ENCODE measurements around the gene C8G.

Gene C8G

DNA sequence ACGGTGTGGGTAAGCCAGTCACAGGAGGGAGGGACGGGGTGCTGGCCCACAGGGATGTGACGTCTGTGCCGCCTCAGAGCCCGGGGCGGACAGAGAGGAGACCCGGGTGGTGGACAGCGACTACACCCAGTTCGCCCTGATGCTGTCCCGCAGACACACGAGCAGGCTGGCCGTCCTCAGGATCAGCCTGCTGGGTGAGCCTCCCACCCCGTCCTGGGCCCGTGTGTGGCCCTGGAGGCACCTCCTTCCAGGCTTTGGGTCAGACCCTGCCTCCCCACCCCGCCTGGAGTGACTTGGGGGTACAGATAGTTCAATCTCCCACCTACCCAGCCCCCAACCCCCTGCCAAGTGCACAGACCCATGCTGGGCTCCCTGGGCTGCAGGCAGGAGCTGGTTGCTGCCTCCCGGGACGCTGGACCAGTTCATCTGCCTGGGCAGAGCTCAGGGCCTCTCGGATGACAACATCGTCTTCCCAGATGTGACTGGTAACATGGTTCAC lies 8.8 kb downstream of the C8G start:
- Histone ChIP-seq H4K20me1 (ENCODE audit: insufficient read depth, low read length) (no peaks in the 10 kb centered on the region), H3K36me3 (ENCODE audit: insufficient read depth, low read length) (no peaks in the 10 kb centered on the region), H3K27ac (ENCODE audit: low read length) (no peak overlapping the region), H3K4me1 (ENCODE audit: insufficient read depth, low read length) (peaks cover 17% of the 10 kb centered on the region), H3K9ac (ENCODE audit: low read depth, low read length) (no peak overlapping the region), H3K9me3 (ENCODE audit: insufficient read depth, low read length, severe bottlenecking) (no peaks in the 10 kb centered on the region), H3K27me3 (ENCODE audit: insufficient read depth, low read length, poor library complexity) (no peaks in the 10 kb centered on the region), H3K4me2 (ENCODE audit: insufficient read depth, low read length) (no peak overlapping the region), H3K4me3 (ENCODE audit: low read depth in 1 of 2, low read length in 2 of 2) (no peak overlapping the region), H2AFZ (ENCODE audit: low read depth, low read length) (no peak overlapping the region), H3K79me2 (ENCODE audit: insufficient read depth, low read length) (no peaks in the 10 kb centered on the region)
- ATAC-seq (ENCODE audit: insufficient read depth, low read depth) (no peak), DNase-seq (no peak)
- no peak for TF ChIP-seq EZH2 (IDR thresholded peaks at IDR 0.05; ENCODE audit: borderline replicate concordance, low read depth, low read length, severe bottlenecking)
- TF ChIP-seq, protein P1, sequence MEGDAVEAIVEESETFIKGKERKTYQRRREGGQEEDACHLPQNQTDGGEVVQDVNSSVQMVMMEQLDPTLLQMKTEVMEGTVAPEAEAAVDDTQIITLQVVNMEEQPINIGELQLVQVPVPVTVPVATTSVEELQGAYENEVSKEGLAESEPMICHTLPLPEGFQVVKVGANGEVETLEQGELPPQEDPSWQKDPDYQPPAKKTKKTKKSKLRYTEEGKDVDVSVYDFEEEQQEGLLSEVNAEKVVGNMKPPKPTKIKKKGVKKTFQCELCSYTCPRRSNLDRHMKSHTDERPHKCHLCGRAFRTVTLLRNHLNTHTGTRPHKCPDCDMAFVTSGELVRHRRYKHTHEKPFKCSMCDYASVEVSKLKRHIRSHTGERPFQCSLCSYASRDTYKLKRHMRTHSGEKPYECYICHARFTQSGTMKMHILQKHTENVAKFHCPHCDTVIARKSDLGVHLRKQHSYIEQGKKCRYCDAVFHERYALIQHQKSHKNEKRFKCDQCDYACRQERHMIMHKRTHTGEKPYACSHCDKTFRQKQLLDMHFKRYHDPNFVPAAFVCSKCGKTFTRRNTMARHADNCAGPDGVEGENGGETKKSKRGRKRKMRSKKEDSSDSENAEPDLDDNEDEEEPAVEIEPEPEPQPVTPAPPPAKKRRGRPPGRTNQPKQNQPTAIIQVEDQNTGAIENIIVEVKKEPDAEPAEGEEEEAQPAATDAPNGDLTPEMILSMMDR (IDR thresholded peaks at IDR 0.05; ENCODE audit: borderline replicate concordance, extremely low read depth, low read length, poor library complexity, severe bottlenecking), result no peak

- Histone ChIP-seq H3K36me3 (ENCODE audit: insufficient read depth, low read length) (no peaks in the 10 kb centered on the region), H2AFZ (ENCODE audit: low read depth, low read length) (no peak overlapping the region)
These were observed 9.4 kb downstream of the C8G start for GRCh38 chr9:136954270-136955083.

GRCh38 chr9:136955202-136955942 lies 10.3 kb downstream of the C8G start:
- no peak for DNase-seq
- no peak overlapping the region for H3K27ac ChIP-seq (ENCODE audit: low read length)
- peaks cover 5% of the 10 kb centered on the region for H3K4me1 ChIP-seq (ENCODE audit: insufficient read depth, low read length)
- H3K9ac ChIP-seq (ENCODE audit: low read depth, low read length), result no peak overlapping the region
- no peaks in the 10 kb centered on the region for H3K27me3 ChIP-seq (ENCODE audit: insufficient read depth, low read length, poor library complexity)
- no peak overlapping the region for H2AFZ ChIP-seq (ENCODE audit: low read depth, low read length)
- no peaks in the 10 kb centered on the region for H3K79me2 ChIP-seq (ENCODE audit: insufficient read depth, low read length)
- no peaks in the 10 kb centered on the region for H3K9me3 ChIP-seq (ENCODE audit: insufficient read depth, low read length, severe bottlenecking)
- ATAC-seq (ENCODE audit: insufficient read depth, low read depth), result no peak
- no peak overlapping the region for H3K4me3 ChIP-seq (ENCODE audit: low read depth in 1 of 2, low read length in 2 of 2)
- H3K36me3 ChIP-seq (ENCODE audit: insufficient read depth, low read length), result no peaks in the 10 kb centered on the region
- H4K20me1 ChIP-seq (ENCODE audit: insufficient read depth, low read length), result no peaks in the 10 kb centered on the region
- TF ChIP-seq, protein P1 (IDR thresholded peaks at IDR 0.05; ENCODE audit: borderline replicate concordance, extremely low read depth, low read length, poor library complexity, severe bottlenecking), result no peak
- no peak for TF ChIP-seq EZH2 (IDR thresholded peaks at IDR 0.05; ENCODE audit: borderline replicate concordance, low read depth, low read length, severe bottlenecking)
- no peak overlapping the region for H3K4me2 ChIP-seq (ENCODE audit: insufficient read depth, low read length)

More at GRCh38 chr9:136954270-136955083, 9.4 kb downstream of the C8G start:
- Histone ChIP-seq H3K4me2 (ENCODE audit: insufficient read depth, low read length) (no peak overlapping the region), H4K20me1 (ENCODE audit: insufficient read depth, low read length) (no peaks in the 10 kb centered on the region), H3K9me3 (ENCODE audit: insufficient read depth, low read length, severe bottlenecking) (no peaks in the 10 kb centered on the region), H3K9ac (ENCODE audit: low read depth, low read length) (no peak overlapping the region), H3K4me1 (ENCODE audit: insufficient read depth, low read length) (peaks cover 10% of the 10 kb centered on the region), H3K4me3 (ENCODE audit: low read depth in 1 of 2, low read length in 2 of 2) (no peak overlapping the region), H3K27me3 (ENCODE audit: insufficient read depth, low read length, poor library complexity) (no peaks in the 10 kb centered on the region), H3K27ac (ENCODE audit: low read length) (no peak overlapping the region), H3K79me2 (ENCODE audit: insufficient read depth, low read length) (no peaks in the 10 kb centered on the region)
- no peak for ATAC-seq (ENCODE audit: insufficient read depth, low read depth)
- TF ChIP-seq EZH2 (IDR thresholded peaks at IDR 0.05; ENCODE audit: borderline replicate concordance, low read depth, low read length, severe bottlenecking), result no peak
- TF ChIP-seq, protein P1 (IDR thresholded peaks at IDR 0.05; ENCODE audit: borderline replicate concordance, extremely low read depth, low read length, poor library complexity, severe bottlenecking), result no peak
- DNase-seq, result no peak
